Mesodermal cell (in vitro differentiated cells): Measurements from ENCODE around the gene BACH1.

Experiments
- H3K27ac ChIP-seq: 2 replicates; pipeline ENCODE4 v1.7.0; 2013; ENCODE audit warnings: mild to moderate bottlenecking, low read depth, low read length, moderate library complexity; ENCODE audit not compliant: severe bottlenecking
- H3K36me3 ChIP-seq: 2 replicates; pipeline ENCODE4 v1.7.1; 2013; ENCODE audit warnings: mild to moderate bottlenecking, low read length, moderate library complexity; ENCODE audit not compliant: control insufficient read depth, insufficient read depth
- H3K4me1 ChIP-seq: one replicate; pipeline ENCODE4 v1.7.1; 2013; ENCODE audit warnings: mild to moderate bottlenecking, low read length; ENCODE audit not compliant: insufficient read depth, control insufficient read depth, poor library complexity, severe bottlenecking
- H3K4me3 ChIP-seq: 2 replicates; pipeline ENCODE4 v1.7.0; 2013; ENCODE audit warnings: low read length, control low read depth, mild to moderate bottlenecking; ENCODE audit not compliant: insufficient read depth, poor library complexity, severe bottlenecking; ENCODE audit errors: extremely low read depth
- H3K9me3 ChIP-seq: 2 replicates; pipeline ENCODE4 v1.7.1; 2013; ENCODE audit warnings: mild to moderate bottlenecking, low read length, moderate library complexity; ENCODE audit not compliant: control insufficient read depth
- WGBS, 2 experiments: methylation state at CpG; one replicate each; pipeline ENCODE4 v1.1.5; 2013; ENCODE audit warnings: missing lambda C conversion rate in 2 of 2; ENCODE audit not compliant: insufficient coverage in 2 of 2; 5-methylcytosine and 5-hydroxymethylcytosine counted together

Gene BACH1

DNA sequence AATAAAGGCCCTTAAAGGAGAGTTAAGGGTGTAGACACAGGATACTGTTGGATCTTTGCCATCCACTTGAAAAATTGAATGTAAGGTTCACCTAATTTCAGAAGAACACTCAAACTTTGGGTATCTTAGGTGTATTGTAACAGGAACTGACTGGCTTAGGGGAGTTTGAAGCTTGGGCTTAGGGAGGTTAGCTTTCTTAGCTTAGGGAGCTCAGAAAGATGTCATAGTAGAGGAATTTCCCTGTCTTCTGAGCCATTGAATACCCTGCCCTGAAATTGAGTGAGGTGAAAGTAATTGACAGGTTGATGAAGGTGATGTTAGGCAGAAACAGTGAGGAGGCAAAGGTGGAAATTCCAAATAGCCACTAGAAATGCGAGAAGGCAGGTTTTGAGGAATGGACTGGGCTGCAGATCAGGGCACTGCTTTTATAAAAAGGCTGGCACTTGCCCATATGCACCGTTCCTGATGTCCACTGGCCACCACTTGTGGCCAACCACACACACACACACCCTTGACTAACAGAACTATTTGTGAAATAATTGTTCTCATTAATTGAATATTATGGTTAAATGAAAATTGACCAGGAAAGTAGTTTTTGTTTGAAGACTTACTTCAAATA is 16.5 kb downstream of the BACH1 start:
- Histone ChIP-seq H3K4me1 (peaks cover 10% of the 10 kb centered on the region), H3K4me3 (no peak overlapping the region), H3K36me3 (peaks cover 24% of the 10 kb centered on the region), H3K27ac (no peak overlapping the region), H3K9me3 (no peaks in the 10 kb centered on the region)
- WGBS, 2 experiments = 100% methylated on average over 1 of the region's 2 CpGs

DNA sequence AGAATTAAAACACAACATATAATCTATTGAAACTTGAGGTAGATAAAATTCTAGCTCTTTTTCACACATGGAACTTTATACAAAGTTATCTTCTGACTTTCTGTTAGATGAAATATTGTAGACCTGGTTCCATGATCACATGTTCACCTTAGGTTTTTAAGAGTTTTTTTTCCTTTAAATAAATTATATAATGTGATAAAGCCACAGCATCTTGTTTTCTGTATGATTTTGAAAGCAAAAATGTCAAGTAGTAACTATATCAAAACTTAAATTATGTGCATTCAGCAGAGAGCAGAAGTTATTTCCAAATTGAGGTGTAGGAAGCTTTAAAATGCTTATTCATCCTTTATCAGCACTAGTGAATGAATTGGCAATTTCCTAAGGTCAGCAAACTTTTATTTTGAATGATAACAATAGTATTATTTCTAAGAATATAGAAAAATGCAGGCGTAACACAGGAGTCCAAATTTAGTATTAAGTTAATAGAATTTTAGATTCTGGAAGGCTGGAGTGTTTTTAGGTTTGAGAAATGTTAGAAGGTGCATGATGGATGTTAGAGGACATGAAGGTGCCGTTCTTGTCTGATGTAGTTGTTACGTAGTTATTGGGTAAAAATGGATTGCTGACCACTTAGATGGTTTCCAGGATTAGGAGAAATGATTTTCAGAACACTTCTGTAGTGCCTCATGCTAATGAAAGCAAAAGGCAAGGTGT is 17.5 kb downstream of the BACH1 start:
- no peak overlapping the region for H3K27ac ChIP-seq
- H3K4me3 ChIP-seq = no peak overlapping the region
- peaks cover 10% of the 10 kb centered on the region for H3K4me1 ChIP-seq
- H3K36me3 ChIP-seq = peaks cover 21% of the 10 kb centered on the region
- H3K9me3 ChIP-seq = no peaks in the 10 kb centered on the region
- 100% methylated on average over 2 of the region's 3 CpGs for WGBS, 2 experiments

DNA sequence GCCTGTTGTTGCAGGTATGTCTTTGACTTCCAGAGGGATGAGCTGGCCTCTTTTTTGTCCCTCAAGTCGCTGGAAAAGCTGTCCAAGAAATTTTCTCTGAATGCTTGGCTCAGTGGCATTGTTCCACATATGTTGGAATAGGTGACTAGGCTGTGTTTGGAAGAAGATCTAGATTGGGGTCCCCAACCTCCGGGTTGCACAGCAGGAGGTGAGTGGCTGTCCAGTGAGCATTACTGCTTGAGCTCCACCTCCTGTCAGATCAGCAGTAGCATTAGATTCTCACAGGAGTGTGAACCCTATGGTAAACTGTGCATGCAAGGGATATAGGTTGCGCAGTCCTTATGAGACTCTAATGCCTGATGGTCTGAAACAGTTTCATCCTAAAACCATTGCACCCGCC is 18.1 kb downstream of the BACH1 start:
- Histone ChIP-seq H3K27ac (no peak overlapping the region), H3K4me3 (no peak overlapping the region), H3K4me1 (peaks cover 10% of the 10 kb centered on the region), H3K9me3 (no peaks in the 10 kb centered on the region), H3K36me3 (peaks cover 22% of the 10 kb centered on the region)
- 65 to 97% methylated on average over 3 of the region's 4 CpGs for WGBS, 2 experiments

DNA sequence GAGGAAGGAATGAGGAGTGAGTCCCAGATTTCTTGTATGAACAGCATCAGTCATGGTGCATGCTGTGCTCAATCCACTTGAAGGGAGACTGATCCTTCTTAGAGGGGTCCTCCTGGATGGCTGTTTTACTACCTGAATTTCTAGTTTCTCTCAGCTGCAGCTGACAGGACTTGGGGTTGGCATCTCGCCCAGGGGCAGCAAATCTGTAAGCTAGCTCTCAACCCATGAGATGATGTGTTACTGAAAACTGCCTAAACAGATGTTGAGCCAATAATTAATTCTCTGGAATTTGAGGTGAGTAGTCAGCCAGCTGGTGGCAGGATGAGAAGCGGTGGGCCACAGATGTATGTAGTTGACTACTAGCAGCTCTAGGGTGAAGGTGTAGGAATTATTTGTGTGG is 19.6 kb downstream of the BACH1 start:
- Histone ChIP-seq H3K4me1 (peaks cover 10% of the 10 kb centered on the region), H3K9me3 (no peaks in the 10 kb centered on the region), H3K27ac (no peak overlapping the region), H3K4me3 (no peak overlapping the region), H3K36me3 (peaks cover 32% of the 10 kb centered on the region)
- WGBS, 2 experiments = 100% methylated on average over 2 of the region's 2 CpGs

DNA sequence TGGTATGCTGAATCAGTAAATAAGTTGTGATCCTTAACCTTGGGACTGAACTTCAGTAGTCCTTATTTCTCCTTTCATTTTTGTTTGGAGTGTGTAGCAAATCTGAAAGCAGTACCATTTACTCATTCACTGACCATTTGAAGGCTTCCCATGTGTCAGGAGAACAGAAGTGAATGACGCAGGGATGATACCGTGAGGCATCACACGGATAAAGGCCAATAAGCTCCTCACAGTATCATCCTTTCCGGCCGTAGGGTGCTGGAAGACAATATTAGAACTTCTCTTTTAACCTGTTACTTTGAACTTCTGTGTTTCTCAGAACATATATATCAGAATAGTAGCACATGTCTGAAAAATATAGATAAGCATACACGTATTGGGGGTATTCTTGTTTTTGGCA is 21.3 kb downstream of the BACH1 start:
- H3K9me3 ChIP-seq = no peaks in the 10 kb centered on the region
- no peak overlapping the region for H3K4me3 ChIP-seq
- H3K36me3 ChIP-seq = peaks cover 41% of the 10 kb centered on the region
- no peaks in the 10 kb centered on the region for H3K4me1 ChIP-seq
- no peak overlapping the region for H3K27ac ChIP-seq
- 100% methylated on average over 1 to 2 of the region's 6 CpGs for WGBS, 2 experiments

DNA sequence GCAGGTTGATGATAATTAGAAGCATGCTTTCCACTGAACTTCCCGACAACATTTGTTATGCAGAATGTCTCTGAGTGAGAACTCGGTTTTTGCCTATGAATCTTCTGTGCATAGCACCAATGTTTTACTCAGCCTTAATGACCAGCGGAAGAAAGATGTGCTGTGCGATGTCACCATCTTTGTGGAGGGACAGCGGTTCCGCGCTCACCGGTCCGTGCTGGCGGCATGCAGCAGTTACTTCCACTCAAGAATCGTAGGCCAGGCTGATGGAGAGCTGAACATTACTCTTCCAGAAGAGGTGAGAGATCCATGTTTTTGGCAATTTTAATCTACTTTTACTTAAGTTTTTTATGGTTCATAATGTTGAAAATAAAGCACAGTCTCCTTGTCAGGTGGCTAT is 22.5 kb downstream of the BACH1 start:
- Histone ChIP-seq H3K4me3 (no peak overlapping the region), H3K27ac (no peak overlapping the region), H3K4me1 (no peaks in the 10 kb centered on the region), H3K36me3 (peaks cover 45% of the 10 kb centered on the region), H3K9me3 (no peaks in the 10 kb centered on the region)
- WGBS, 2 experiments = 97 to 99% methylated on average over 11 of the region's 11 CpGs

DNA sequence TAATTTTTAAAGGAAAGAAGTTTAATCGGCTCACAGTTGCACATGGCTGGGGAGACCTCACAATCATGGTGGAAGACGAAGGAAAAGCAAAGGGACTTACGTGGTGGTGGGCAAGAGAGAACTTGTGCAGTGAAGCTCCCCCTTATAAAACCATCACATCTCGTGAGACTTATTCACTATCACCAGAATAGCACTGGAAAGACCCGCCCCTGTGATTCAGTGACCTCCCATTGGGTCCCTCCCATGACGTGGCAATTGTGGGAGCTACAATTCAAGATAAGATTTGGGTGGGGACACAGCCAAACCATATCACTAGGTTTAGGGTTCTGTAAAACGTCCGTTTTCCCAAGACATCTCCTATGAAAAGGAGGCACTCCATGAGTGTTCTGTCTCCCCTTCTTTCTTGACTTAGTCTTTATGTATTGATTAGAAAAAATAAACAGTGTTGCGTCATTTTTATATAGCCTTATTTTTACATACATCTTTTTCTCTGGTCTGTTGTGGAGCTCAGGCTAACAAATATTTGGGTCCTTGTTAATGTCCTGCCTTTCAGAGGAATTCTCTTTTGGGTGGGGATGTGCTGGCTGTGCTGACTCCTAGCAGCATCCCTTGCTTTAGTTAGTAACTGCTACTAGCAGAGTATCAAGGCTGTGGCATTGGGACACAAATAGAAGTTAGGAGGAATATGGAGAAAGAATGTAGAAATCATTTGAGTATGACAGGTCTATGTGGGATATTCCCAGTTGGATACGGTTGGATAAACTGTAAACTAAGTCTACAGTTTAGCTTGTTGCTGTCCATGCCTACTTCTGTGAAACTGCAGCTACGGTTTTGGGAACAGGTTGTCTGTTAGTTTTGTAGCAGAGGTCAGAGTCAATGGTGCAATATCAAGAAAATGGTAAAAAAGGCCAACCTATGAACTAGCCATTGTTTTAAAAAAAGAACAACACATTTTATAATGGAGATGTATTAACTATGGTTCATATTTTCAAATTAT is 23.5 kb downstream of the BACH1 start:
- Histone ChIP-seq H3K9me3 (no peaks in the 10 kb centered on the region), H3K27ac (no peak overlapping the region), H3K4me1 (no peaks in the 10 kb centered on the region), H3K36me3 (peaks cover 55% of the 10 kb centered on the region), H3K4me3 (no peak overlapping the region)
- WGBS, 2 experiments = 96% methylated on average over 2 to 4 of the region's 11 CpGs

DNA sequence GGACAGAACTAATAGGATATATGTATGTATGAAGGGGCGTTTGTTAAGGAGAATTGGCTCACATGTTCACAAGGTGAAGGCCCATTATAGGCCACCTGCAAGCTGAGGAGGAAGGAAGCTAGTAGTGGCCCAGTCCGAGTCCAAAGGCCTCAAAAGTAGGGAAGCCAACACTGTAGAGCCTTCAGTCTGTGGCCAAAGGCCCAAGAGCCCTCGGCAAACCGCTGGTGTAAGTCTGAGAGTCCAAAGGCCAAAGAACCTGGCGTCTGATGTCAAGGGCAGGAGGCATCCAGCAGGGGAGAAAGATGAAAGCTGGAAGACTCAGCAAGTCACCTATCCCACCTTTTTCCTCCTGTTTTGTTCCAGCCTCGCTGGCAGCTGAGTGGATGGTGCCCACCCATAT is 24.5 kb downstream of the BACH1 start:
- H3K36me3 ChIP-seq = peaks cover 58% of the 10 kb centered on the region
- no peak overlapping the region for H3K4me3 ChIP-seq
- H3K4me1 ChIP-seq = no peaks in the 10 kb centered on the region
- H3K27ac ChIP-seq = no peak overlapping the region
- H3K9me3 ChIP-seq = no peaks in the 10 kb centered on the region
- WGBS, 2 experiments = 92 to 95% methylated on average over 5 to 6 of the region's 6 CpGs

DNA sequence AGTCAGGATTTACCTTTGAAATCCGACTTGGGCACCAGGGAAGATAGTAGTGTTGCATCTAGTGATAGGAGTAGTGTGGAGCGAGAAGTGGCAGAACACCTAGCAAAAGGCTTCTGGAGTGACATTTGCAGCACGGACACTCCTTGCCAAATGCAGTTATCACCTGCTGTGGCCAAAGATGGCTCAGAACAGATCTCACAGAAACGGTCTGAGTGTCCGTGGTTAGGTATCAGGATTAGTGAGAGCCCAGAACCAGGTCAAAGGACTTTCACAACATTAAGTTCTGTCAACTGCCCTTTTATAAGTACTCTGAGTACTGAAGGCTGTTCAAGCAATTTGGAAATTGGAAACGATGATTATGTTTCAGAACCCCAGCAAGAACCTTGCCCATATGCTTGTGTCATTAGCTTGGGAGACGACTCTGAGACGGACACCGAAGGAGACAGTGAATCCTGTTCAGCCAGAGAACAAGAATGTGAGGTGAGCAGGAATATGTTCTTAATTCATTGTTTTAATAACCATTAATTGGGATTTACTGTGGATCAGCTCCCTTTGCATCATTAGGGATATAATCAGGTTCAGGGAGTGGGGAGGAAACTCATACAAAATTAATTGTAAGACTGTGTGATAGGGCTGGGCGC is 28.3 kb downstream of the BACH1 start:
- 95 to 100% methylated on average over 7 to 8 of the region's 10 CpGs for WGBS, 2 experiments
- Histone ChIP-seq H3K36me3 (peaks cover 49% of the 10 kb centered on the region), H3K9me3 (no peaks in the 10 kb centered on the region), H3K4me3 (no peak overlapping the region), H3K4me1 (peaks cover under 1% of the 10 kb centered on the region), H3K27ac (no peak overlapping the region)

DNA sequence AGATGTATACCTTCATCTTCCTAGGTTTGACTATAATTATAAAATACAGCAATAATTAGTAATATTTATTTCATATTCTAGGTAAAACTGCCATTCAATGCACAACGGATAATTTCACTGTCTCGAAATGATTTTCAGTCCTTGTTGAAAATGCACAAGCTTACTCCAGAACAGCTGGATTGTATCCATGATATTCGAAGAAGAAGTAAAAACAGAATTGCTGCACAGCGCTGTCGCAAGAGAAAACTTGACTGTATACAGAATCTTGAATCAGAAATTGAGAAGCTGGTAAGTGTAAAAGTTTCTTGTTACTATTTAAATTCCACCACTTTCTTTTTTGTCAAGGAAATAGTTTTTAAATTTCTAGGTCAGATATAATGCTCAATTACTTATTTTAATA is 30.7 kb downstream of the BACH1 start:
- Histone ChIP-seq H3K4me1 (peaks cover 12% of the 10 kb centered on the region), H3K36me3 (peaks cover 35% of the 10 kb centered on the region), H3K4me3 (no peak overlapping the region), H3K9me3 (no peaks in the 10 kb centered on the region), H3K27ac (no peak overlapping the region)
- 96 to 100% methylated on average over 3 to 5 of the region's 5 CpGs for WGBS, 2 experiments
